Amniotic epithelial cell (primary cell): Measurements from ENCODE around the gene CA12.
"Not testable (repeated sequence)": the region's sequence is repeated elsewhere in the genome, so short reads cannot be mapped to it uniquely, and the experiment has no call there.

Experiments
- DNase-seq: peaks from one replicate; pipeline ENCODE4 v3.0.0-alpha.2; 2010; ENCODE audit warnings: low read depth

CA12 gene

DNA sequence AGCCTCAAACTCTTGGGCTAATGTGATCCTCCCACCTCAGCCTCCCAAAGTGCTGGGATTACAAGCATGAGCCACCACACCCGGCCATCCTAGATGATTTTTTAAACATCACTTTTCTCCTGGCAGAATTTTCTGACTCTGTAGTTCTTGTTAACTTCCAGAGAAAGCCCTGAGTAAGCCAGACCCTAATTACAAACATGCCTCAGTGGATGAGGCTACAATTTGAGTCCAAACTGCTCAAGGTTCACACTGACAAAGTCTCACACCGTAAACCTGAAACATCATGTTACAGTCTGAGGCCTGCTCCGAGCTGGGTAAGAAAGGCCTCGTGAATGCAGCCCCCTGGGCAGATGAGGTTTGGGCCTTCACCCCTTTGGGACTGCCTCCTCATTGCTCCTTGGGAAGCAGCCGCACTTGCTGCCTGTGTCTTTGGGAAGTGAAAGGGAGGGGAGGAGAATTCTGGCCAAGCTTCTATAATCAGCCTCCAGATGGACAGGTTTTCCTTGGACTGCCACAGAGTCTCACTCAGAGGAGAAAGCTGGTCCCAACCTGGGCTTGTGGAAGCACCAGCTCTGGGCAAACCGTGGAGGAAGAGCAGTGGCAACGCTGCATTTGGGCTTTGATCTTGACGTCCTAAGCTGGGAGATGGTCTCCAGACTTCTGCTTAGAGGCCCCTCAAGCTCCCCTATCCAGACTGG is 46.0 kb downstream of the CA12 start:
- DNase-seq: no peak

- no peak for DNase-seq
Observed at GRCh38 chr15:63334821-63335220, 46.8 kb downstream of the CA12 start.

GRCh38 chr15:63332367-63333124 is 49.1 kb downstream of the CA12 start:
- peak; percentile 93 for DNase-seq

GRCh38 chr15:63331456-63331855 is 50.2 kb downstream of the CA12 start:
- DNase-seq: peak; percentile 36

DNA sequence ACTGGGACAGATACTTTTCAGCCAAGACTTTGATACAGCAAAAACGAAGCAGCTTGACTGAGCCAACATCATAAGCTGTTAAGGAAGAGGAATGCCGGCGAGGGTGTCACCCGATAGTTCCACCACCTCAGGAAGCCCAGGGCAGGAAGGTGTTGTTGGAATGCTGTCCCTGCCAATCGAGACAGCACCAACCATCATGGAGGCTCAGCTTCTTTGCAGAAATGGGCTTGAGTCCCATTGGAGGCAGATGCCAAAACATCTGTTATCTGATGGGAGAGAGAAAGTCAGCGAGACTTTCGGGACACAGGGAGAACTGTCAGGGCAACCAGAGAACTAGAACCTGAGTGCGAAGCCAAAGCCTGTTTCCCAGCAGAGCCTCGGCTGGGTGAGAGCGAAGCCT is 50.7 kb downstream of the CA12 start:
- DNase-seq: no peak

DNA sequence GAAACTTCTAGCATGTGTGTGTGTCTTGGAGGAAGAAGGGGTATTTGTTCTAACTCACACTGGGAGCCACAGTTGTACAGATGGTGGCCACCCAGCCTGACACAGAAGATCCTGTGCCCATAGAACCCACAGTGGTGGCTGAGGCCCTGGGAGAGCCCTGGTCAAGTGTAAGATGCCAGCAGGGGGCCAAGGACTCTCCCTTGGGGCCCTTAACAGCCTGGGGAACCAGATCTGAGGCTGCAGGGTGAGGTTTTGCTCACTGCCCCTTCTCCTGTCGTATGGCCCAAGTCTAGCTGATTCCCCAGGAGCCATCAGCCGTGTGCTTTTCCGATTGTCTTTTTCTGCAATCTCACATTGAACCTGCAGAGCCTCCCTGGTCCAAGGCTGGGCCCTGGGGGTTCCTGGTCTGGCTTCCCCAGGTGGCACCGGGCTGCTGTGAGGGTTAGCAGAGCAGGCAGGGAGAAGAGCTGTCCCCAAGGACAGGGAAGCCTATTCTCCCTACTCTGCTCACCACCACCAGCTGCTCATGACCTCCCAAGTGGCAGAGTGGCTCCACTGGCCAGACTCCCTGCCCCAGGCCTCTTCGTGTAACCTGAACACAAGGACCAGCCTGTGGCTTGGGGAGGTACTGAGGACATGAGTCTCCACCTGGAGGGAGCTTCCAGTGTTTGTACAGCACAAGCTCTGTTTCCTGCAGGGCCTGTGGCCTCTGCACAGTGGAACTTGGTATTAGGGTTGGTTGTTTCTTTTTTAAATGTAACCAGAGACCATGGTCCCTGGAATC is 51.9 kb downstream of the CA12 start:
- DNase-seq: no peak

DNA sequence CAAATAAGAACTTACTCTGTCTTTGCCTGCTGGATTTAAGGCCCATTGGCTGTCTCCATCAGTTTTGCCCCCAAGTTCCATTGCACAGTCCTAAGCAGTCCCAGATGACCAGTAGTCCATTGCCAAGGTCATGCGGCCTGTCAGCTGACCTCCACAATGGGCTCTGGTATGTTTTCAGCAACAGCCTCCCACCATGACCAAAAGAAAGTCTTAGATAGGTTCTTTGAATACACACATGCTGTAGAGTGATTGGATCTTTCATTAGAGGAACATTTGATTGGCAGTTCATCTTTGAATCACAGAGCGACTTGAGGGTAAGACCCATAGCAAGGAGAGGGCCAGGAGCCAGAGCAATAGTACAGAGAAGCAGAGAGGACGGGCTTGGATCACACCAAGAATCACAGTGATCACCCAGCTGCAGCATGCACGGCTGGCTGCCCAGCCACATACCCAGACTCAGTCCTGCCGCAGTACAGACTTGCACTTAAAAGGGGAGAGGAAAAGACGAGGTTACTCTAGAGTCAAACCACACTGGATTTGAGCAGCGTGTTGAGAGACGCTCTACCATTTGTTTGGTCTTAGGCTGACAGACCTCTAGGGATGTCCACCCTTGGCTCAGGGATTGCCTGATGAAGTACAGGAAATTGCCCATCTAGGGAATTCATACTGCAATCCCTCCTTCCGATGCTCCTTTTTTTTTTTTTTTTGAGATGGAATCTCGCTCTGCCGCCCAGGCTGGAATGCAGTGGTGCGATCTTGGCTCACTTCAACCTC is 53.8 kb downstream of the CA12 start:
- DNase-seq: no peak

DNA sequence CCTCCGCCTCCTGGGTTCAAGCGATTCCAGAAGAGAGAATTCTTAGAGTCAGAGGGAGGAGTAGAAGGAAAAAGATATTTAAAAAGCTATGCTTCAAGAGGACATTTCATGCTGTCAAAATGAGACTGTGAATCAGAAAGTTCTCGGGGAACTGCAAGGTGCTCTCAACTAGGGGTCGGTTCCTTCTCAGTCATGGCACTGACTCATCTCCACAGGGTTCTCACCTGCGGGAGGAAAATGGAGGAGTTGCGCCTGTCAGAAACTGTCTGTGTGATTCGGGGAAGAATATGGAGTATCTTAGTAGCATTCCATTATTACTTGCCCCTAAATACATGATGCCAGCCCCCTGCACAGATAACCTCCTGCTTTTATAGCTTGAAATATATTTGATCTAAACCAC is 56.9 kb downstream of the CA12 start:
- DNase-seq: no peak

DNA sequence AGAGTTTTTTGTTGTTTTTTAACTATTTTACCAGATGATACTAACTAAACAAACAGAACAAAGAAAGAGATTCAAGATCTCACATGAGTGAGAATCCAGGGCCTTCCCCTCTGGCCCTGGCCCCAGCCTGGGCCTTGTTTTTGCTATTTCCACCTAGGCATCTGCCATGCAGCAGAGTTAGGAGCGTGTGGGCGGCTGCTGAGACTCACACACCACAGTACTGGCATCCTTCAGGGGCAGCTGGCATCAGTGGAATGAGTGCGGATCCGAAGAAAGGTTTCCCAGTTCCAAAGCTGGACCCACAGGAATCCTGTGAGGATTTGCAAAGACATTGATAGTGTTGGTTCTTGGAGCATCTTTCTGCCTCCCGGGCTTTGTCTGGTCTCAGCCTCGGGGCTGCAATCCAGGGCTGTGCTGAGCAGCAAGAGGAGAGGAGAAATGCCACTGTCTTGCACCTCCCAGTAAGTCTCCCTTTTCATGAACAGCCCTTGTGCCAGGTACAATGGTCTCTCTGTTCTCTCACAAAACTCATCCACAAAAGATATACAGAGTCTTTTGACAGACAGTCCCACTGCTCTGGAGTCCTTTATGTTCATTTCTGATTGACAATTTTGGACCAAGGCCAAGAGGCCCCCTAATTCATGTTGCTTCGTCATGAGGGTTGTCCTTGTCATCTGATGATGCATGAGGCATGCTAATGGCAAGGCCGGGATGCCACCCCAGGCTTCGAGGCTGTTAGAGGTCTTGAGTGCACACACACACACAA is 57.7 kb downstream of the CA12 start:
- no peak for DNase-seq

DNA sequence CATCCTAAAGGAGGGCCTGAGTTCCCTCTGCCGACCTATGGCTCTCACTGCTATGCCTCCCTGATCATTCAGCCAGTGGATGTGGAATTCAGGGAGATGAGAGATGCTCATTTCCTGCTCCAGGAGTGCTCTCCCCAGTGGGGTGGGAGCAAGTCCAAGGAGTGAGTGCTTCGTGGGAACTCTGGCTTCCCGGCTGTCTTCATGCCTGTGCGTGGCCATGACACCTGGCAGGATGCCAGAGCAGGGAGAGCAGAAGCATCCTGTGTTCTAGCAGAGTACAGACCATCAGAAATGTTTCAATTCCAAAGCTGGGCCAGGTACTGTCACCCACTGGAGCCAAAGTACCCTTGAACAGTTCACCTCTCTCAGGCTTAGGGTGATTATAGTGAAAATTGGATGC is 59.1 kb downstream of the CA12 start:
- peak; percentile 20 for DNase-seq

DNA sequence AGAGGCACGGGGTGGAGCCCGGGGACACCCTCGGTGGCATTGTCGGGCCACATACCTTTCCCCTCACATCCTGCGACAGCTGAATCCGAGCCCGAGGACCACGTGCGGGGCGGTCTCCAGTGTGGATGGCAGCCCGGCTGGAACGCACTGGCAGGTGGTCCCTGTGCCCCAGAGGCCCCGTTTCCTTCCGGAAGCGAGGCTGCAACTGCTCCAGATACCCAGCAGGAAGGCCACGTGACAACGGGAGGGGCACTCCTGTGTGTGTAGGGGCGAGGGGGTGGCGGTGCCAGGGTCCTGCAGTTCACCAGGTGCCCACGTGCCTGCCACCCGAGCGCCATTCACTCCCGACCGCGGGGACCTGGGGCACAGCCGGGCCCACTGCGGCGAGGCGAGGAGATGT is 60.2 kb downstream of the CA12 start:
- DNase-seq: no peak

DNA sequence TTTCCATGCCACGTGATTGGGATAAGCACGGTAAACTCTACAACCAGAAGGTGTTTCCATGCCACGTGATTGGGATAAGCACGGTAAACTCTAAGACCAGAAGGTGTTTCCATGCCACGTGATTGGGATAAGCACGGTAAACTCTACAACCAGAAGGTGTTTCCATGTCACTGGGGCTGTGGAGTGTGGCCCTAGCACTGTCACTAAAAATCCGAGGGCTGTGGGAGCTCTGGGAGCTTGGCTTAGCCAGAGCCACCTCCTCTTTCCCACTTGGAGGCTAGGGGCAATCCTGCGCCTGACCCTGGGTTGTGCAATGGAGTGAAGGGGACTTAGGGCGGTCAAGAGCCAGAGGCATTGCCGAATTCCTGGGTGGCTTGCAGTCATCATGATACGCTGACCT is 60.7 kb downstream of the CA12 start:
- not testable (repeated sequence) for DNase-seq

GRCh38 chr15:63320446-63320845 is 61.2 kb downstream of the CA12 start:
- not testable (repeated sequence) for DNase-seq

DNA sequence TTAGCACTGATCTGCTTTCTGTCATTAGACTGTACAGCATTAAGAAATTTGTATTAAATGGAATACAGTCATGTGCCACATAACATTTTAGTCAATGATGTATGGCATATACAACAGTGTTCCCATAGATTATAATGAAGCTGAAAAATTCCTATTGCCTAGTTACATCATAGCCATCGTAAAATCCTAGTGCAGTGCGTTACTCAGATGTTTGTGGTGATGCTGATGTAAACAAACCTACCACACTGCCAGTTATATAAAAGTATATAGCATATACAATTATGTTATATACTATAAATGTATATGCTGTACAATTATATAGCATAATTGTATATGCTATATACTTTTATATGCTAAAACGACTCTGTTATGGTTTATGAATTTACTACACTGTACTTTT is 62.6 kb downstream of the CA12 start:
- peak; percentile 23 for DNase-seq

DNA sequence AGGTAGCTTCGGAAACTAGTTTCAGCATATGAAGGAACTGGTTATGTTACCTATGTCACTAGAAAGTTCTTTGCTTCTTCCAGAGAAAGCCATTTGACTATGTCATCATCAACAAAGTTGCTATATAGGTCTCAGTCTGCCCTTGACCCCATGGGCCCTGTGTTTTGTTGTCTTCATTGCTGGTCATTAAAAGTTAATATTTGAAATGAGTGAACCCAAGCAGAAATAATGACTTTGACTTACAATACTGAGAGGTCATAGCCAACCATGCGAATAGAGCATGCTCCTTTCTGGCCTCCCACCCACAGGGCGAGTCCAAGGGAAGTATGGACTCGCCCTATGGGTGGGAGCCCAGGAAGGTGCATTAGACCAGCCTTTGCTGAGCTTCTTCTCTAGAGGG is 63.3 kb downstream of the CA12 start:
- DNase-seq: no peak

- DNase-seq: no peak
Observed at GRCh38 chr15:63314409-63314808, 67.2 kb downstream of the CA12 start.

GRCh38 chr15:63313825-63314224 is 67.8 kb downstream of the CA12 start:
- no peak for DNase-seq

GRCh38 chr15:63312286-63312685 is 69.4 kb downstream of the CA12 start:
- no peak for DNase-seq

DNA sequence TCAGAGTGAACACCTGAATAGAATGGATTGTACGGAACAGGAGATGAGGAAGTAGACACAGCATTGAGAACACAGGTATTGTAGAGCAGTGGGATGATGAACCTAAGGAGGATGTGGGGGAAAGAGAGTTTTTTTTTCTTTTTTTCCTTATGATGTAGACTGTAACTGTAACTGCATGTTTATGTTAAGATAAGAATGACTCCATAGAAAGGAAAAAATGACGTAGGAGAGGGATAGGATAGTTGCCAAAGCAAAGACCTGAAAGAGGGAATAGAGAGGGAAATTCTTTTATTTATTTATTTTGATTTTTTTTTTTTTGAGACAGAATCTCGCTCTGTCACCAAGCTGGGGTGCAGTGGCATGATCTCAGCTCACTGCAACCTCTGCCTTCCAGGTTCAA is 71.0 kb downstream of the CA12 start:
- peak; percentile 20 for DNase-seq

DNA sequence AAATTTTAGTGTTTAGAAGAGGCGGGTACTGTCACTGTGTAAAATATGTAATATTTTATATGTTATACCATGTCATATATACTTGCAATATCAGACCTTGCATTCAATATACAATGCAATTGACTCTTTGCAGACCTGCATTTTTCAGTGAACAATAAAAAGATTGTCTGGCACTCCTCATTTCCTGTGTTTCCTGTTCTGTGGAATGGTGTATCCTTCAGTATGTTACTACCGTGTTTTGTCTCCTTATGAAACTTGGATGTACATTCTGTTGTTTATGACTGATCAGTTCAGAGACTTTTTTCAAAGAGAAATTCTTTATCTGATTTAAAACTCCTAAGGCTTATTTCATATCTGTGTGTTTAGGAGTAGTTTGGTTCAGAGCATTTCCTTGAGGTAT is 72.7 kb downstream of the CA12 start:
- no peak for DNase-seq

DNA sequence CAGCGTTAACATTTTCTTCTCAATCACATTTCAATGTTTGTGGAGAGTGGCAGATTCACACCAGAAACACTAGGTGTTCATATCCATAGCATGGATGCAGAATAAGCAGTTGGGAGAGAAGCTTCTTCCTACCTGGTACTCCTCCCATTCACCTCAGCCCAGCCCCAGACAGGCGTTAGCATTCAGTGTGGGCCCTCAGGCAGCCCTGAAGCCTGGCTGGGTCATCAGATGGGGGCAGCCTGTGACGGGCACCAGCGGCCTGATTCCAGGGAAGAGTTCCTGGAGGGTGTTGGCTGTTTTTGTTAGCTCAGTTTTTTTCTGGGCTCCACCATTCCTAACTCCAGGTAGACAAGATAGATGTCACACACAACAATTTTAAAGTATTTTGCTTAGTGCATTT is 73.2 kb downstream of the CA12 start:
- DNase-seq: no peak
